Prostate gland (tissue), 2 donors: ENCODE results near the gene EVC2.

Experiments used
- POLR2AphosphoS5 ChIP-seq: sonication (generic); formaldehyde crosslinking; IDR thresholded peaks from one replicate; pipeline ENCODE4 v1.6.1; 2017; ENCODE audit warnings: antibody characterized with exemption
- TF ChIP-seq, protein P1 (sequence below), 4 experiments: fragments of 200-600 bp in 2 of 4; fragments of 450-650 bp in 2 of 4; sonication (generic) in 2 of 4; IDR thresholded peaks; 1 replicate in 3 of 4; 2 replicates in 1 of 4; pipeline ENCODE4 v1.5.1; 2016 to 2019; ENCODE audit warnings: antibody characterized with exemption in 4 of 4, mild to moderate bottlenecking in 2 of 4, moderate library complexity in 2 of 4

GRCh38 chr4:5611750-5612149 is 96.6 kb downstream of the EVC2 start:
- TF ChIP-seq, protein P1, sequence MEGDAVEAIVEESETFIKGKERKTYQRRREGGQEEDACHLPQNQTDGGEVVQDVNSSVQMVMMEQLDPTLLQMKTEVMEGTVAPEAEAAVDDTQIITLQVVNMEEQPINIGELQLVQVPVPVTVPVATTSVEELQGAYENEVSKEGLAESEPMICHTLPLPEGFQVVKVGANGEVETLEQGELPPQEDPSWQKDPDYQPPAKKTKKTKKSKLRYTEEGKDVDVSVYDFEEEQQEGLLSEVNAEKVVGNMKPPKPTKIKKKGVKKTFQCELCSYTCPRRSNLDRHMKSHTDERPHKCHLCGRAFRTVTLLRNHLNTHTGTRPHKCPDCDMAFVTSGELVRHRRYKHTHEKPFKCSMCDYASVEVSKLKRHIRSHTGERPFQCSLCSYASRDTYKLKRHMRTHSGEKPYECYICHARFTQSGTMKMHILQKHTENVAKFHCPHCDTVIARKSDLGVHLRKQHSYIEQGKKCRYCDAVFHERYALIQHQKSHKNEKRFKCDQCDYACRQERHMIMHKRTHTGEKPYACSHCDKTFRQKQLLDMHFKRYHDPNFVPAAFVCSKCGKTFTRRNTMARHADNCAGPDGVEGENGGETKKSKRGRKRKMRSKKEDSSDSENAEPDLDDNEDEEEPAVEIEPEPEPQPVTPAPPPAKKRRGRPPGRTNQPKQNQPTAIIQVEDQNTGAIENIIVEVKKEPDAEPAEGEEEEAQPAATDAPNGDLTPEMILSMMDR (IDR thresholded peaks at IDR 0.05), result no peak
- TF ChIP-seq POLR2AphosphoS5, result no peak
